Natural killer cell treated with Interleukin-12 subunit alpha and Interleukin-12 subunit beta and Interleukin-15 and Interleukin-18, amount 100 ng/mL, for 72 hours (primary cell): ENCODE results near the gene TXNL4B. TPM values are rescaled to one million over a fixed set of nuclear protein-coding genes. Genes with fewer than 3 reads are reported as not detected.

Experiments
- ATAC-seq, 2 donors: fragments of 150-1000 bp; cut with Tn5 transposase in 1 of 2; sonication (Bioruptor Pico), chemical (Tn5 transposase) in 1 of 2; 2 replicates each; pipeline ENCODE4 v1.10.0; 2021
- DNase-seq: peaks from one replicate; pipeline ENCODE4 v3.0.0; 2022; ENCODE audit warnings: low spot score
- H3K27ac Mint-ChIP-seq, 2 donors: 1 replicate in 1 of 2; 2 replicates in 1 of 2; pipeline ENCODE4 v1.8.0; 2022; ENCODE audit warnings: mixed read lengths in 2 of 2, mild to moderate bottlenecking in 1 of 2, moderate library complexity in 1 of 2
- H3K27me3 Mint-ChIP-seq, 2 donors: 1 replicate in 1 of 2; 2 replicates in 1 of 2; pipeline ENCODE4 v1.8.0; 2022; ENCODE audit warnings: mixed read lengths in 2 of 2
- H3K36me3 Mint-ChIP-seq: one replicate; pipeline ENCODE4 v1.8.0; 2022; ENCODE audit warnings: mixed read lengths
- H3K4me1 Mint-ChIP-seq, 2 donors: 1 replicate in 1 of 2; 2 replicates in 1 of 2; pipeline ENCODE4 v1.8.0; 2022; ENCODE audit warnings: low read depth in 2 of 2, mixed read lengths in 2 of 2, mild to moderate bottlenecking in 1 of 2
- H3K4me3 Mint-ChIP-seq: one replicate; pipeline ENCODE4 v1.8.0; 2022; ENCODE audit warnings: mixed read lengths
- H3K9me3 Mint-ChIP-seq: 2 replicates; pipeline ENCODE4 v1.8.0; 2022; ENCODE audit warnings: mixed read lengths
- total RNA-seq, 2 donors: library from RNA; stranded (reverse); gene quantifications; one replicate each; pipeline ENCODE4 v1.2.3, GENCODE V29; 2022

The TXNL4B gene
- 10 to 100 TPM; 24.2 to 28.8 TPM for total RNA-seq

GRCh38 chr16:72093448-72094265 is at the start of gene TXNL4B, which contains the start of gene DHX38:
Gene TXNL4B, minus strand, starts transcription at chr16:72093620. Its CDS starts 2,871 bp downstream, at chr16:72090749.
Gene DHX38, plus strand, starts transcription at chr16:72093847. Its CDS starts 2,311 bp downstream, at chr16:72096158.
- peaks cover 51% of the 10 kb centered on the region for H3K36me3 Mint-ChIP-seq
- H3K27me3 Mint-ChIP-seq: no peaks in the 10 kb centered on the region
- H3K4me3 Mint-ChIP-seq: peak within 1 kb of the TSS; percentile 97
- H3K4me1 Mint-ChIP-seq: peaks cover 66 to 67% of the 10 kb centered on the region in 2 donors
- DNase-seq (peak; percentile 94), ATAC-seq (peak; percentile 98 to 99)
- no peaks in the 10 kb centered on the region for H3K9me3 Mint-ChIP-seq
- peak within 1 kb of the TSS; percentile 94 to 96 for H3K27ac Mint-ChIP-seq

GRCh38 chr16:72142476-72142875 is 49.1 kb upstream of the TXNL4B start:
- Mint-ChIP-seq H3K4me3 (no peak overlapping the region), H3K9me3 (peaks cover under 1% of the 10 kb centered on the region), H3K27ac (no peak overlapping the region), H3K27me3 (peaks cover 3 to 16% of the 10 kb centered on the region in 2 donors), H3K36me3 (no peaks in the 10 kb centered on the region), H3K4me1 (no peaks in the 10 kb centered on the region)
- DNase-seq: no peak
- ATAC-seq: no peak

GRCh38 chr16:72139908-72140307 is 46.5 kb upstream of the TXNL4B start:
- DNase-seq (no peak), ATAC-seq (no peak)
- Mint-ChIP-seq H3K4me1 (no peaks in the 10 kb centered on the region), H3K9me3 (no peaks in the 10 kb centered on the region), H3K4me3 (no peak overlapping the region), H3K27me3 (peaks cover 0 to 3% of the 10 kb centered on the region in 2 donors), H3K27ac (no peak overlapping the region), H3K36me3 (no peaks in the 10 kb centered on the region)

- no peaks in the 10 kb centered on the region for H3K4me1 Mint-ChIP-seq
- no peaks in the 10 kb centered on the region for H3K9me3 Mint-ChIP-seq
- H3K36me3 Mint-ChIP-seq: no peaks in the 10 kb centered on the region
- H3K4me3 Mint-ChIP-seq: no peak overlapping the region
- DNase-seq: no peak
- H3K27me3 Mint-ChIP-seq: no peaks in the 10 kb centered on the region
- no peak overlapping the region for H3K27ac Mint-ChIP-seq
- no peak for ATAC-seq
Measured at GRCh38 chr16:72138064-72138572, 44.7 kb upstream of the TXNL4B start.

- H3K9me3 Mint-ChIP-seq: no peaks in the 10 kb centered on the region
- no peaks in the 10 kb centered on the region for H3K4me1 Mint-ChIP-seq
- H3K36me3 Mint-ChIP-seq: no peaks in the 10 kb centered on the region
- DNase-seq: no peak
- no peak for ATAC-seq
- no peaks in the 10 kb centered on the region for H3K27me3 Mint-ChIP-seq
- H3K4me3 Mint-ChIP-seq: no peak overlapping the region
- H3K27ac Mint-ChIP-seq: no peak overlapping the region
Measured at GRCh38 chr16:72137380-72138063, 44.1 kb upstream of the TXNL4B start.

- no peaks in the 10 kb centered on the region for H3K4me1 Mint-ChIP-seq
- no peak overlapping the region for H3K27ac Mint-ChIP-seq
- ATAC-seq (no peak), DNase-seq (no peak)
- no peaks in the 10 kb centered on the region for H3K9me3 Mint-ChIP-seq
- H3K27me3 Mint-ChIP-seq: no peaks in the 10 kb centered on the region
- H3K36me3 Mint-ChIP-seq: no peaks in the 10 kb centered on the region
- no peak overlapping the region for H3K4me3 Mint-ChIP-seq
Measured at GRCh38 chr16:72134507-72134906, 41.1 kb upstream of the TXNL4B start.

GRCh38 chr16:72132726-72133125 is 39.3 kb upstream of the TXNL4B start:
- no peaks in the 10 kb centered on the region for H3K4me1 Mint-ChIP-seq
- no peaks in the 10 kb centered on the region for H3K9me3 Mint-ChIP-seq
- ATAC-seq (no peak), DNase-seq (no peak)
- H3K4me3 Mint-ChIP-seq: no peak overlapping the region
- no peaks in the 10 kb centered on the region for H3K27me3 Mint-ChIP-seq
- H3K36me3 Mint-ChIP-seq: no peaks in the 10 kb centered on the region
- no peak overlapping the region for H3K27ac Mint-ChIP-seq

GRCh38 chr16:72131036-72131435 is 37.6 kb upstream of the TXNL4B start:
- no peaks in the 10 kb centered on the region for H3K4me1 Mint-ChIP-seq
- H3K27ac Mint-ChIP-seq: no peak overlapping the region
- H3K36me3 Mint-ChIP-seq: no peaks in the 10 kb centered on the region
- H3K9me3 Mint-ChIP-seq: no peaks in the 10 kb centered on the region
- H3K4me3 Mint-ChIP-seq: no peak overlapping the region
- DNase-seq: no peak
- ATAC-seq: no peak
- no peaks in the 10 kb centered on the region for H3K27me3 Mint-ChIP-seq

GRCh38 chr16:72129976-72130656 is 36.7 kb upstream of the TXNL4B start:
- Mint-ChIP-seq H3K4me3 (no peak overlapping the region), H3K27ac (no peak overlapping the region), H3K36me3 (no peaks in the 10 kb centered on the region), H3K4me1 (no peaks in the 10 kb centered on the region), H3K9me3 (no peaks in the 10 kb centered on the region), H3K27me3 (no peaks in the 10 kb centered on the region)
- ATAC-seq: no peak
- DNase-seq: no peak

- Mint-ChIP-seq H3K27me3 (no peaks in the 10 kb centered on the region), H3K27ac (no peak overlapping the region), H3K4me1 (peaks cover 0 to 2% of the 10 kb centered on the region in 2 donors), H3K4me3 (no peak overlapping the region), H3K36me3 (no peaks in the 10 kb centered on the region), H3K9me3 (no peaks in the 10 kb centered on the region)
- DNase-seq (no peak), ATAC-seq (no peak)
Measured at GRCh38 chr16:72128701-72129100, 35.3 kb upstream of the TXNL4B start.

GRCh38 chr16:72126429-72126765 is 33.0 kb upstream of the TXNL4B start:
- DNase-seq: no peak
- Mint-ChIP-seq H3K27me3 (no peaks in the 10 kb centered on the region), H3K4me1 (peaks cover 0 to 2% of the 10 kb centered on the region in 2 donors), H3K4me3 (no peak overlapping the region), H3K27ac (no peak overlapping the region), H3K36me3 (no peaks in the 10 kb centered on the region), H3K9me3 (no peaks in the 10 kb centered on the region)
- no peak for ATAC-seq

GRCh38 chr16:72125635-72126428 is 32.4 kb upstream of the TXNL4B start:
- no peaks in the 10 kb centered on the region for H3K27me3 Mint-ChIP-seq
- H3K4me3 Mint-ChIP-seq: no peak overlapping the region
- no peak overlapping the region for H3K27ac Mint-ChIP-seq
- H3K4me1 Mint-ChIP-seq: peaks cover 0 to 2% of the 10 kb centered on the region in 2 donors
- no peaks in the 10 kb centered on the region for H3K9me3 Mint-ChIP-seq
- no peak for ATAC-seq
- no peaks in the 10 kb centered on the region for H3K36me3 Mint-ChIP-seq
- no peak for DNase-seq
